Activated T-helper 9 cell treated with anti-CD3 and anti-CD28 coated beads, Interleukin-2, amount 50 U/mL, for 16 hours (primary cell): Measurements from ENCODE around the gene SPRR2B.
"Not testable (repeated sequence)": the region's sequence is repeated elsewhere in the genome, so short reads cannot be mapped to it uniquely, and the experiment has no call there.

Experiments used
- DNase-seq: peaks from one replicate; pipeline ENCODE4 v3.0.0-alpha.2; 2020; ENCODE audit warnings: low read depth

The SPRR2B gene

GRCh38 chr1:153071511-153071910 is at the start of gene SPRR2B:
SPRR2B (minus strand) TSS chr1:153071611; CDS start chr1:153070839, 772 bp downstream.
- DNase-seq, result no peak

DNA sequence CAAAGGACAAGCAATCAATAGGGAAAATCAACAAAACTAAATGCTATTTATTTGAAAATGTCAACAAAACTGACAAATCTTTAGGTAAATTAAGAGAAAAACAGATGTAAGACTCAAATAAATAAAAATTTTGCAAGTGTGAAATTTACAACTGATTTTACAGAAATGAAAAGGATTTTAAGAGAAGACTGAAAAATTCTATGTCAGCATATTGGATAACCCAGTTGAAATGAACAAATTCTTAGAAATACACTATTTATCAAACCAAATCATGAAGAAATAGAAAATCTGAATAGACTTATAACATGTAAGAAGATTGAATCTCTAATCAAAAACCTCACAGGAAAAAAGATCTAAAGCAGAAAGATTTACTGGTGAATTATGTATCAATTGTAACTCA is 49.5 kb upstream of the SPRR2B start:
- no peak for DNase-seq

DNA sequence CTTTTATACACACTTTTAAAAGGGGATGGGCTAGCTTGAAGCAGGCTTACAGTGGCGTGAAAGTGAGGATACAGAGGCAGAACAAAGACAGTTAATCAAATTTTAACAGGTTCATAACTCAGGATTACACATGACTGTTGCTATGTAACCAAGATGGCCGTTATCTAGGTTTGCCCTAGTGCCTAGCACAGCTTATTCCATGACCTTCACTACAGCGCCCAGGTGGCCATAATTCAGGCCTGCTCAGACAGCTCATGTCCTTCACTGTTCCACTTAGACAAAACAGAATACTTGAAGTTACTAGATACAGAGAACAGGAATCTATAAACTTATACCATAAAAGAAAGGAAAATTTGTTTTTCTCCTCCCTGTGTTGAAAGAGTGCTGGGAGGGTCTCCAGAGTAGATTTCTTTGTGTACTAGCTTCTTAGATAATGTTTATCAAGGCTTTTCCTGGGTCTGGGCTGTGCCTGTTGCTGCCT is 48.1 kb upstream of the SPRR2B start:
- DNase-seq, result no peak

- not testable (repeated sequence) for DNase-seq
Observed at GRCh38 chr1:153115264-153115663, 43.9 kb upstream of the SPRR2B start.

DNA sequence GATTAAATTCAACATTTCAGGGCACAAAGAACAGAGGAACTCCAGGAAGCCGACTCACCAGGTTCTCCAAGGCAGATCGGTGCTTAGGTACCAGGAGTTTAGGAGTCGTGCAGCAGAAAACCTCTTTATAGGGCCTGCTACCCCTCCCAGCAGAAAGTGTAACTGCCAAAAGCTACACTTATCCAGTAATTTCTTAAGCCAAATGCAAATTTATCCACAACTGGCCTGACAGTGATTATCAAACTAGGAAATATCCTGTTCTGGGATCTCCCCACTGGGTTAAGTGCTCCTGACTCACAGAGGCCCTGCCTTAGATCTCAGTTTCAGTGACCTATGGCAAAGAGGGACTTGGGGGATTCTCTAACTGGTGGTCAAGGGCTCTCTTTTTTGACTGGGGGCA is 42.0 kb upstream of the SPRR2B start, which contains the start of gene SPRR2F:
Gene SPRR2F, minus strand, starts transcription at position 101 of the 400 bp plus-strand sequence. CDS start 783 bp downstream, outside the sequence.
- no peak for DNase-seq

DNA sequence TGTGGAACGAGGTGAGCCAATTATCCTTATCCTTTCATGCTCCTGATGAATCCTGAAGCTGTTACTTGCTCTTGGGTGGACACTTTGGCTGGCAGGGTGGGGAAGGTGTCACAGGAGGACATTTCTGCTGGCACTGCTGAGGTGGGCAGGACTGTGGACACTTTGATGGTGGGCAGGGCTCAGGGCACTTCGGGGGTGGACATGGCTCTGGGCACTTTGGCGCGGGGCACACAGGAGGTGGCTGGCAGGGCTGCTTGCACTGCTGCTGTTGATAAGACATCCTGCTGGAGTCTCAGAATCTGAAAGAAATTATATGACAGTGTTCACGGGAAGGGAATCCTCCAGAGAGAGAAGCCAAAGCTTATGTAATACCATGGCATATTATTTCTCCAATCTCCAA is 41.0 kb upstream of the SPRR2B start:
- DNase-seq, result not testable (repeated sequence)

DNA sequence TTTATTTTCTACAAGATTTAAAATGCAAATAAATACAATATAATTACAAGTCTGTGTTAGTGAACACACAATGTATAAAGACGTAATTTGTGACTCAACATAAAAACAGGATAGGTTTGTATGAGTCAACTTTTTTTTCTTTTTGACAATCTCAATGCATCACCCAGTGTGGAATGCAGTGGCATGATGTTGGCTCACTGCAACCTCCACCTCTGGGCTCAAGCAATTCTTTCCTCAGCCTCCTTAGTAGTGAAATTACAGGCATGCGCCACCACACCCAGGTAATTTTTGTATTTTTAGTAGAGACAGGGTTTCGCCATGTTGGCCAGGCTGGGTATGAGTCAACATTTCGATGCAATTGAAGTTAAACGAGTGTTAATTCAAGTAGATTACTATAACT is 28.8 kb upstream of the SPRR2B start:
- DNase-seq, result no peak

GRCh38 chr1:153099461-153100045 is 28.1 kb upstream of the SPRR2B start:
- DNase-seq, result no peak

- no peak for DNase-seq
Observed at GRCh38 chr1:153095764-153096163, 24.4 kb upstream of the SPRR2B start.

- DNase-seq, result no peak
Observed at GRCh38 chr1:153094426-153094825, 23.0 kb upstream of the SPRR2B start, which contains the start of gene SPRR2E. SPRR2E (minus strand) TSS chr1:153094526; CDS start chr1:153093751, 775 bp downstream.

- DNase-seq, result no peak
Observed at GRCh38 chr1:153087652-153088051, 16.2 kb upstream of the SPRR2B start.

- DNase-seq, result no peak
Observed at GRCh38 chr1:153081736-153082135, 10.3 kb upstream of the SPRR2B start.

GRCh38 chr1:153072806-153073726 is 1.7 kb upstream of the SPRR2B start:
- no peak for DNase-seq

- DNase-seq, result no peak
Observed at GRCh38 chr1:153070243-153070642, 1.2 kb downstream of the SPRR2B start.

- no peak for DNase-seq
Observed at GRCh38 chr1:153058826-153059784, 12.3 kb downstream of the SPRR2B start.

- DNase-seq, result no peak
Observed at GRCh38 chr1:153058154-153058553, 13.3 kb downstream of the SPRR2B start.

- no peak for DNase-seq
Observed at GRCh38 chr1:153057375-153057774, 14.0 kb downstream of the SPRR2B start, which contains the start of gene SPRR2A. SPRR2A (minus strand) TSS chr1:153057512; CDS start chr1:153056735, 777 bp downstream.

DNA sequence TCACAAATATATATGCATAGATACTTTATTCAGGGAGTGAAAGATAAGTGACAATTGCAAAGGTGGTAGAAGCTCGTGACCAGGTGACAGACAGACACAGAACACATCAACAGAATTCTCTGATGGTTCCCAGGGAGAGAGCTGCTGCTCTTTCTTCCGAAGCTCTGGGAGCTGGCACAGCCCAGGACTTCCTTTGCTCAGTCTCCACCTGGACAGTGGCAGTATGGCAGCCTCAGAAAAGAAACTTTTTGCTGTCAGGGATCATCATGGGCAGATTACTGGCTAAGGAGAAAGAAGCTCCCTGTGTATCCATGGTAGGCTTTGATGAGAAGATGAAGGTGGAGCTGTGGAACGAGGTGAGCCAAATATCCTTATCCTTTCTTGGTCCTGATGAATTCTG is 15.3 kb downstream of the SPRR2B start:
- DNase-seq, result not testable (repeated sequence)

DNA sequence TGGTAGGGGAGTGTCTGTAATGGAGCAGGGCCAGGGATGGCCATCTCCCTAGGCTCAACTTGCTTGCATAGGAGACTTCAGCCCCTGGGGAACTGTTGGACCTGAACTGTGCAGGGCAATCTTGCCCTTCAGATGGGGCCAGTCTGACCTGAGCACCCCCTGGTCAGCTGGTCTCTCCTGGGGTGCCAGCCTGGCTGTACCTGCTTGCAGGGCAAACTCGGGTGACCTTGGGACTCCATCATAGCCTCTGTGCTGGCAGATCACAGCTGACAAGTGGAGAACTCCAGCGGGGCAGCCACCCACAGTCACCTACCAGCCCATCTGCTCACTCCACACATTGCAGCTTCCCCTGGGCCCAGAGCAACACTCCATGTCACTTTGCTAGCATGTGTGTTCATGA is 22.2 kb downstream of the SPRR2B start:
- no peak for DNase-seq

GRCh38 chr1:153040950-153041631 is 30.3 kb downstream of the SPRR2B start, which contains the start of gene SPRR2D:
SPRR2D (minus strand) TSS chr1:153041120; CDS start chr1:153040346, 774 bp downstream.
- no peak for DNase-seq

- DNase-seq, result no peak
Observed at GRCh38 chr1:153035211-153035610, 36.2 kb downstream of the SPRR2B start.
